ENCODE measurements around the gene LIMD2.

- TF ChIP-seq, protein P1, sequence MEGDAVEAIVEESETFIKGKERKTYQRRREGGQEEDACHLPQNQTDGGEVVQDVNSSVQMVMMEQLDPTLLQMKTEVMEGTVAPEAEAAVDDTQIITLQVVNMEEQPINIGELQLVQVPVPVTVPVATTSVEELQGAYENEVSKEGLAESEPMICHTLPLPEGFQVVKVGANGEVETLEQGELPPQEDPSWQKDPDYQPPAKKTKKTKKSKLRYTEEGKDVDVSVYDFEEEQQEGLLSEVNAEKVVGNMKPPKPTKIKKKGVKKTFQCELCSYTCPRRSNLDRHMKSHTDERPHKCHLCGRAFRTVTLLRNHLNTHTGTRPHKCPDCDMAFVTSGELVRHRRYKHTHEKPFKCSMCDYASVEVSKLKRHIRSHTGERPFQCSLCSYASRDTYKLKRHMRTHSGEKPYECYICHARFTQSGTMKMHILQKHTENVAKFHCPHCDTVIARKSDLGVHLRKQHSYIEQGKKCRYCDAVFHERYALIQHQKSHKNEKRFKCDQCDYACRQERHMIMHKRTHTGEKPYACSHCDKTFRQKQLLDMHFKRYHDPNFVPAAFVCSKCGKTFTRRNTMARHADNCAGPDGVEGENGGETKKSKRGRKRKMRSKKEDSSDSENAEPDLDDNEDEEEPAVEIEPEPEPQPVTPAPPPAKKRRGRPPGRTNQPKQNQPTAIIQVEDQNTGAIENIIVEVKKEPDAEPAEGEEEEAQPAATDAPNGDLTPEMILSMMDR (IDR thresholded peaks at IDR 0.05), result no peak
- TF ChIP-seq EP300 (IDR thresholded peaks at IDR 0.05), result no peak
These were observed 14.8 kb upstream of the LIMD2 start for GRCh38 chr17:63714550-63715277.
